ENCODE data around the gene CORO2A. TPM values are rescaled to one million over a fixed set of nuclear protein-coding genes. Genes with fewer than 3 reads are reported as not detected.

CORO2A gene
- total and polyA plus RNA-seq, 10 of the 15 experiments (the other 5 are each of a cell fraction or from before 2014, with no cell fraction given) = 1.0 to 5.3 (median 3.5) TPM

DNA sequence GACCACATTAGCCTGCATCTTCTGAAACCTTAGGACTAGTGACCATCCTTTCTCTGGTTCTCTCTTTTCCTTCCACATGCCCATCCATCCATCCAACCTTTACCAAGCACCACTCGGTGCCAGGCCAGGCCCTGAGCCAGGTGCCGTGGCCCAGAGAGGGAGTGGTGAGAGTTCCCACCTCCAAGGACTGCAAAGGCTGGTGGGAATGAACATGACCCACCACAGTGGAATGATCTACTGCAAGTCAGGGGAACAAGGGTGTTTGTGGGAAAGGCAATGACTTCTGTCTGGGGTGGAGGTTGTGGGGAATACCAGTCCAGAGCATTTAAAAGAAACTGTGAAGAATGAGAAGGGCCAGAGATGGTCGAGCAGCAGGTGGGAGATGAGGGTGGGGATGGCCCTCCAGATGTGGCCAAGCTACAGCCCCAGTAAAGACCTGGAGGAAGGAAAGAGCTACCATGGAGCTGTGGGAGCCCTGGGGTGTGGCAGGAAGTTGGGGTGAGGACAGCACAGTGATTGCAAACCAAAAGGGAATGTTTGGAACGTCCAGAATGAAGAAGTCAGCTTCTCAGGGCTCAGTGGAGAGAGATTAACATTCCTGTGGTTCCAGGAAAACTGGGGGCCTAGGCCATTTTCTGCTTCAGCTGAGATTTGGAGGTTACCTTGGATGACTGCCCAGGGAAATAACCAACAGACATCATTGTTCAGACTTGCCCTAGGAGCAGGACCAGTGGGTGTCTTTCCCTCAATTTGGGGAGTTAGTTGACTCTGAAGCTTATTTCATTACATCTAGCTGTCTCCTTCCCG lies 30.7 kb upstream of the CORO2A start:
- DNase-seq (ENCODE audit: low read depth, low spot score) = no peak
- no peak overlapping the region for H3K9ac ChIP-seq (ENCODE audit: control insufficient read depth, insufficient read depth, low read length)
- ChIA-PET POLR2A (interaction anchor here (0.6 kb wide), 1 partner anchor 1639 kb away, joined by 7 read pairs; no protein-coding TSS in a partner anchor), SMC1A (ENCODE audit: uncharacterized antibody, unreplicated experiment) (no interaction called here), RAD21 (ENCODE audit: unreplicated experiment) (interaction anchor here (0.9 kb wide), 1 partner anchor 18 kb away, joined by 3 read pairs; no protein-coding TSS in a partner anchor), CTCF (interaction anchor here (1.0 kb wide), 1 partner anchor 18 kb away, joined by 3 read pairs; no protein-coding TSS in a partner anchor)
- no peaks in the 10 kb centered on the region for H3K9me3 ChIP-seq (replicated peaks; ENCODE audit: control insufficient read depth, insufficient read depth, low read length)
- no peaks in the 10 kb centered on the region for H3K36me3 ChIP-seq (ENCODE audit: control insufficient read depth in 2 of 2, insufficient read depth in 2 of 2, low read length in 1 of 2)
- no peak for FAIRE-seq
- intact Hi-C loops (cut with micrococcal nuclease; ENCODE audit: unreplicated experiment) (no loop called here), in situ Hi-C loops (cut with MboI) (no loop called here)
- BruUV-seq (replicated peaks) = no TSS peak
- WGBS (ENCODE audit: insufficient coverage, insufficient replicate concordance, low lambda C conversion rate, missing lambda C conversion rate) = 34% methylated on average over 5 of the region's 5 CpGs
- ATAC-seq = no peak
- no peak overlapping the region for H2AFZ ChIP-seq (ENCODE audit: control insufficient read depth, low read depth, low read length)
- no peaks in the 10 kb centered on the region for H3K27me3 ChIP-seq (replicated peaks in 1 of 2; ENCODE audit: control insufficient read depth in 2 of 2, insufficient read depth in 2 of 2, low read length in 1 of 2)
- no peak overlapping the region for H3K27ac ChIP-seq (ENCODE audit: control insufficient read depth, insufficient read depth)
- no peaks in the 10 kb centered on the region for H3K79me2 ChIP-seq (ENCODE audit: control insufficient read depth, insufficient read depth, low read length)
- H3K4me2 ChIP-seq (ENCODE audit: control insufficient read depth, insufficient read depth) = no peak overlapping the region
- H4K20me1 ChIP-seq (ENCODE audit: control insufficient read depth, insufficient read depth) = no peaks in the 10 kb centered on the region
- TF ChIP-seq TBL1XR1 (IDR thresholded peaks at IDR 0.05; ENCODE audit: low read depth, low read length) = no peak
- TF ChIP-seq NFYA (IDR thresholded peaks at IDR 0.05; ENCODE audit: borderline replicate concordance, low read depth, low read length) = no peak
- TF ChIP-seq RBBP5 (conservative IDR thresholded peaks at IDR 0.05) = no peak
- TF ChIP-seq CEBPB (IDR thresholded peaks at IDR 0.05; ENCODE audit: borderline replicate concordance in 1 of 2, low read depth in 2 of 2, low read length in 2 of 2) = no peak
- TF ChIP-seq JUND (IDR thresholded peaks at IDR 0.05; ENCODE audit: low read depth, low read length) = no peak
- TF ChIP-seq, protein P1, sequence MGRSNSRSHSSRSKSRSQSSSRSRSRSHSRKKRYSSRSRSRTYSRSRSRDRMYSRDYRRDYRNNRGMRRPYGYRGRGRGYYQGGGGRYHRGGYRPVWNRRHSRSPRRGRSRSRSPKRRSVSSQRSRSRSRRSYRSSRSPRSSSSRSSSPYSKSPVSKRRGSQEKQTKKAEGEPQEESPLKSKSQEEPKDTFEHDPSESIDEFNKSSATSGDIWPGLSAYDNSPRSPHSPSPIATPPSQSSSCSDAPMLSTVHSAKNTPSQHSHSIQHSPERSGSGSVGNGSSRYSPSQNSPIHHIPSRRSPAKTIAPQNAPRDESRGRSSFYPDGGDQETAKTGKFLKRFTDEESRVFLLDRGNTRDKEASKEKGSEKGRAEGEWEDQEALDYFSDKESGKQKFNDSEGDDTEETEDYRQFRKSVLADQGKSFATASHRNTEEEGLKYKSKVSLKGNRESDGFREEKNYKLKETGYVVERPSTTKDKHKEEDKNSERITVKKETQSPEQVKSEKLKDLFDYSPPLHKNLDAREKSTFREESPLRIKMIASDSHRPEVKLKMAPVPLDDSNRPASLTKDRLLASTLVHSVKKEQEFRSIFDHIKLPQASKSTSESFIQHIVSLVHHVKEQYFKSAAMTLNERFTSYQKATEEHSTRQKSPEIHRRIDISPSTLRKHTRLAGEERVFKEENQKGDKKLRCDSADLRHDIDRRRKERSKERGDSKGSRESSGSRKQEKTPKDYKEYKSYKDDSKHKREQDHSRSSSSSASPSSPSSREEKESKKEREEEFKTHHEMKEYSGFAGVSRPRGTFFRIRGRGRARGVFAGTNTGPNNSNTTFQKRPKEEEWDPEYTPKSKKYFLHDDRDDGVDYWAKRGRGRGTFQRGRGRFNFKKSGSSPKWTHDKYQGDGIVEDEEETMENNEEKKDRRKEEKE (IDR thresholded peaks at IDR 0.05) = no peak
- TF ChIP-seq, protein P2, sequence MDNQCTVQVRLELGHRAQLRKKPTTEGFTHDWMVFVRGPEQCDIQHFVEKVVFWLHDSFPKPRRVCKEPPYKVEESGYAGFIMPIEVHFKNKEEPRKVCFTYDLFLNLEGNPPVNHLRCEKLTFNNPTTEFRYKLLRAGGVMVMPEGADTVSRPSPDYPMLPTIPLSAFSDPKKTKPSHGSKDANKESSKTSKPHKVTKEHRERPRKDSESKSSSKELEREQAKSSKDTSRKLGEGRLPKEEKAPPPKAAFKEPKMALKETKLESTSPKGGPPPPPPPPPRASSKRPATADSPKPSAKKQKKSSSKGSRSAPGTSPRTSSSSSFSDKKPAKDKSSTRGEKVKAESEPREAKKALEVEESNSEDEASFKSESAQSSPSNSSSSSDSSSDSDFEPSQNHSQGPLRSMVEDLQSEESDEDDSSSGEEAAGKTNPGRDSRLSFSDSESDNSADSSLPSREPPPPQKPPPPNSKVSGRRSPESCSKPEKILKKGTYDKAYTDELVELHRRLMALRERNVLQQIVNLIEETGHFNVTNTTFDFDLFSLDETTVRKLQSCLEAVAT (IDR thresholded peaks at IDR 0.05) = no peak
- no peak for TF ChIP-seq NRF1 (conservative IDR thresholded peaks at IDR 0.05; ENCODE audit: low read depth, low read length)
- no peak for TF ChIP-seq SUPT20H (IDR thresholded peaks at IDR 0.05; ENCODE audit: borderline replicate concordance, control insufficient read depth, low read depth, low read length)
- no peak for TF ChIP-seq HDAC2 (IDR thresholded peaks at IDR 0.05)
- TF ChIP-seq, protein P3, sequence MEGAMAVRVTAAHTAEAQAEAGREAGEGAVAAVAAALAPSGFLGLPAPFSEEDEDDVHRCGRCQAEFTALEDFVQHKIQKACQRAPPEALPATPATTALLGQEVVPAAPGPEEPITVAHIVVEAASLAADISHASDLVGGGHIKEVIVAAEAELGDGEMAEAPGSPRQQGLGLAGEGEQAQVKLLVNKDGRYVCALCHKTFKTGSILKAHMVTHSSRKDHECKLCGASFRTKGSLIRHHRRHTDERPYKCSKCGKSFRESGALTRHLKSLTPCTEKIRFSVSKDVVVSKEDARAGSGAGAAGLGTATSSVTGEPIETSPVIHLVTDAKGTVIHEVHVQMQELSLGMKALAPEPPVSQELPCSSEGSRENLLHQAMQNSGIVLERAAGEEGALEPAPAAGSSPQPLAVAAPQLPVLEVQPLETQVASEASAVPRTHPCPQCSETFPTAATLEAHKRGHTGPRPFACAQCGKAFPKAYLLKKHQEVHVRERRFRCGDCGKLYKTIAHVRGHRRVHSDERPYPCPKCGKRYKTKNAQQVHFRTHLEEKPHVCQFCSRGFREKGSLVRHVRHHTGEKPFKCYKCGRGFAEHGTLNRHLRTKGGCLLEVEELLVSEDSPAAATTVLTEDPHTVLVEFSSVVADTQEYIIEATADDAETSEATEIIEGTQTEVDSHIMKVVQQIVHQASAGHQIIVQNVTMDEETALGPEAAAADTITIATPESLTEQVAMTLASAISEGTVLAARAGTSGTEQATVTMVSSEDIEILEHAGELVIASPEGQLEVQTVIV (IDR thresholded peaks at IDR 0.05; ENCODE audit: borderline replicate concordance, partially characterized antibody) = no peak
- no peak for TF ChIP-seq SUZ12 (IDR thresholded peaks at IDR 0.05; ENCODE audit: unreplicated experiment)
- no peak for TF ChIP-seq NR2C1 (IDR thresholded peaks at IDR 0.05)
- TF ChIP-seq ETV6 (conservative IDR thresholded peaks at IDR 0.05 in 1 of 2, IDR thresholded peaks at IDR 0.05 in 1 of 2; ENCODE audit: borderline replicate concordance in 1 of 2, low read depth in 1 of 2) = no peak
- H3K4me1 ChIP-seq (ENCODE audit: control insufficient read depth, insufficient read depth, low read length) = no peaks in the 10 kb centered on the region
- no peak overlapping the region for H3K4me3 ChIP-seq
